H1 (cell line): ENCODE measurements around the gene PLXND1. TPM values are rescaled to one million over a fixed set of nuclear protein-coding genes. Genes with fewer than 3 reads are reported as not detected.

Experiments
- CTCF ChIA-PET: fragments of 300-600 bp; sonication (Branson Sonifier 250); formaldehyde crosslinking; loops from one replicate; lab custom pipeline; 2021; ENCODE audit not compliant: partially characterized antibody; lab: Charles Lee
- POLR2A ChIA-PET: fragments of 300-600 bp; sonication (Branson Sonifier 250); formaldehyde crosslinking; loops from one replicate; lab custom pipeline; 2021; ENCODE audit warnings: inconsistent platforms; ENCODE audit not compliant: partially characterized antibody; lab: Charles Lee
- DNase-seq, 2 experiments: peaks; one replicate each; pipeline versions ENCODE4 v3.0.0 to v3.0.0-alpha.2; 2010 to 2022; ENCODE audit warnings: low spot score in 2 of 2, low read depth in 1 of 2, mixed read lengths in 1 of 2
- FAIRE-seq: peaks from 2 replicates; lab custom pipeline; 2011; peaks lifted over from hg19 to GRCh38; lab: Jason Lieb, UNC
- H2AFZ ChIP-seq: 2 replicates; pipeline ENCODE4 v1.8.1; 2012; ENCODE audit warnings: low read length, inconsistent platforms
- H2AK5ac ChIP-seq: 2 replicates; pipeline ENCODE4 v1.6.1; 2013; ENCODE audit warnings: low read depth, low read length
- H2BK120ac ChIP-seq: replicated peaks from 2 replicates; pipeline ENCODE3; 2013; ENCODE audit warnings: low read depth, low read length, inconsistent platforms
- H2BK12ac ChIP-seq: 2 replicates; pipeline ENCODE4 v1.6.1; 2013; ENCODE audit warnings: low read depth, low read length
- H2BK15ac ChIP-seq: 2 replicates; pipeline ENCODE4 v1.6.1; 2013; ENCODE audit warnings: low read length
- H2BK20ac ChIP-seq: 2 replicates; pipeline ENCODE4 v1.6.1; 2013; ENCODE audit warnings: low read length
- H2BK5ac ChIP-seq: 2 replicates; pipeline ENCODE4 v1.6.1; 2013; ENCODE audit warnings: low read depth, low read length
- H3K14ac ChIP-seq: 2 replicates; pipeline ENCODE4 v1.6.1; 2013; ENCODE audit warnings: inconsistent platforms; ENCODE audit not compliant: insufficient read length
- H3K18ac ChIP-seq: 2 replicates; pipeline ENCODE4 v1.6.1; 2013; ENCODE audit warnings: low read length; ENCODE audit errors: extremely low read depth
- H3K23ac ChIP-seq: 2 replicates; pipeline ENCODE4 v1.6.1; 2013; ENCODE audit warnings: inconsistent platforms; ENCODE audit not compliant: insufficient read length
- H3K23me2 ChIP-seq: 2 replicates; pipeline ENCODE4 v1.6.1; 2013; ENCODE audit warnings: low read depth, low read length
- H3K27ac ChIP-seq: 2 replicates; pipeline ENCODE4 v1.6.1; 2011; ENCODE audit warnings: low read depth, low read length, inconsistent platforms
- H3K27me3 ChIP-seq, 4 experiments: replicated peaks in 1 of 4; 1 replicate in 1 of 4; 2 replicates in 3 of 4; pipeline versions ENCODE4 v1.6.1 to v1.8.1; 2011 to 2013; ENCODE audit warnings: low read length in 3 of 4, mild to moderate bottlenecking in 3 of 4, inconsistent platforms in 2 of 4, mixed read lengths in 2 of 4, moderate library complexity in 1 of 4; ENCODE audit not compliant: control insufficient read depth in 3 of 4, insufficient read depth in 3 of 4; ENCODE audit errors: extremely low read depth in 1 of 4
- H3K36me3 ChIP-seq, 4 experiments: 2 replicates each; pipeline versions ENCODE4 v1.6.1 to v1.8.1; 2011 to 2013; ENCODE audit warnings: mild to moderate bottlenecking in 4 of 4, low read length in 3 of 4, moderate library complexity in 2 of 4, control low read depth in 1 of 4, inconsistent platforms in 1 of 4; ENCODE audit not compliant: insufficient read depth in 4 of 4, control insufficient read depth in 2 of 4
- H3K4ac ChIP-seq: replicated peaks from 2 replicates; pipeline ENCODE3; 2013; ENCODE audit warnings: low read length, low read depth, mixed read lengths, inconsistent platforms; ENCODE audit not compliant: insufficient read length
- H3K4me1 ChIP-seq, 4 experiments: replicated peaks in 1 of 4; 1 replicate in 1 of 4; 2 replicates in 3 of 4; pipeline versions ENCODE4 v1.6.1 to v1.8.1; 2011 to 2013; ENCODE audit warnings: low read length in 3 of 4, inconsistent platforms in 2 of 4, mixed read lengths in 1 of 4; ENCODE audit not compliant: insufficient read depth in 4 of 4, control insufficient read depth in 3 of 4
- H3K4me2 ChIP-seq, 2 experiments: 2 replicates each; pipeline versions ENCODE4 v1.6.1 to v1.8.1; 2011 to 2013; ENCODE audit warnings: low read depth in 2 of 2, low read length in 2 of 2, control low read depth in 1 of 2, inconsistent platforms in 1 of 2, mild to moderate bottlenecking in 1 of 2; ENCODE audit not compliant: insufficient read depth in 1 of 2
- H3K4me3 ChIP-seq, 4 experiments: fragments of 200-600, 300-600 bp in 1 of 4; sonication (generic), shearing (Covaris generic), sonication (Bioruptor Twin) in 1 of 4; 2 replicates each; pipeline versions ENCODE4 v1.5.1 to v1.8.1; 2011 to 2016; ENCODE audit warnings: low read length in 4 of 4, low read depth in 3 of 4, control low read depth in 2 of 4, inconsistent platforms in 2 of 4, mild to moderate bottlenecking in 2 of 4, mixed read lengths in 1 of 4, moderate library complexity in 1 of 4; ENCODE audit not compliant: insufficient read depth in 2 of 4; ENCODE audit errors: extremely low read depth in 1 of 4
- H3K56ac ChIP-seq: replicated peaks from 2 replicates; pipeline ENCODE3; 2013; ENCODE audit warnings: low read depth, mild to moderate bottlenecking, mixed read lengths, low read length, inconsistent platforms; ENCODE audit not compliant: insufficient read length
- H3K79me1 ChIP-seq: 2 replicates; pipeline ENCODE4 v1.6.1; 2013; ENCODE audit warnings: low read depth, low read length, control low read depth
- H3K79me2 ChIP-seq, 2 experiments: 2 replicates each; pipeline versions ENCODE4 v1.6.1 to v1.8.1; 2012 to 2013; ENCODE audit warnings: low read length in 2 of 2, mild to moderate bottlenecking in 2 of 2, inconsistent platforms in 1 of 2; ENCODE audit not compliant: insufficient read depth in 2 of 2, control insufficient read depth in 1 of 2
- H3K9ac ChIP-seq, 4 experiments: replicated peaks in 1 of 4; 1 replicate in 1 of 4; 2 replicates in 3 of 4; pipeline versions ENCODE4 v1.6.1 to v1.8.1; 2011 to 2013; ENCODE audit warnings: low read depth in 3 of 4, low read length in 3 of 4, control low read depth in 2 of 4, mild to moderate bottlenecking in 2 of 4, moderate library complexity in 2 of 4, inconsistent platforms in 1 of 4; ENCODE audit errors: extremely low read depth in 1 of 4
- H3K9me3 ChIP-seq, 2 experiments: 2 replicates each; pipeline versions ENCODE4 v1.6.1 to v1.8.1; 2012 to 2013; ENCODE audit warnings: mild to moderate bottlenecking in 2 of 2, moderate library complexity in 2 of 2, control low read depth in 1 of 2, inconsistent platforms in 1 of 2, low read depth in 1 of 2, low read length in 1 of 2, mixed read lengths in 1 of 2; ENCODE audit not compliant: insufficient read depth in 2 of 2
- H4K20me1 ChIP-seq, 2 experiments: replicated peaks in 1 of 2; 2 replicates each; pipeline versions ENCODE3 to v1.8.1; 2011 to 2013; ENCODE audit warnings: inconsistent platforms in 2 of 2, low read length in 2 of 2, mild to moderate bottlenecking in 1 of 2; ENCODE audit not compliant: insufficient read depth in 2 of 2, control insufficient read depth in 1 of 2
- H4K5ac ChIP-seq: 2 replicates; pipeline ENCODE4 v1.6.1; 2013; ENCODE audit warnings: low read length, low read depth, mixed read lengths, inconsistent platforms; ENCODE audit not compliant: insufficient read length
- H4K8ac ChIP-seq: 2 replicates; pipeline ENCODE4 v1.8.0; 2013; ENCODE audit warnings: mild to moderate bottlenecking, moderate library complexity, low read length, inconsistent platforms; ENCODE audit not compliant: insufficient read depth; ENCODE audit errors: extremely low read depth
- H4K91ac ChIP-seq: replicated peaks from 2 replicates; pipeline ENCODE3; 2013; ENCODE audit warnings: low read length, mixed read lengths, inconsistent platforms; ENCODE audit not compliant: insufficient read length
- ASH2L ChIP-seq: fragments of 200-600, 300-600 bp; sonication (generic); IDR thresholded peaks from one replicate; pipeline ENCODE4 v1.7.1; 2017; ENCODE audit warnings: low read length
- CBX8 ChIP-seq: fragments of 300-800, 300-1000 bp; sonication (generic); IDR thresholded peaks from 2 replicates; pipeline ENCODE4 v1.7.1; 2016; ENCODE audit warnings: low read depth, low read length, borderline replicate concordance
- CHD2 ChIP-seq: IDR thresholded peaks from 2 replicates; pipeline ENCODE4 v1.6.1; 2012; ENCODE audit warnings: low read length, improper control_type of control experiment
- CTBP2 ChIP-seq: IDR thresholded peaks from 2 replicates; pipeline ENCODE4 v1.7.0; 2011; ENCODE audit warnings: borderline replicate concordance, mild to moderate bottlenecking, moderate library complexity, mixed read lengths, low read length; ENCODE audit not compliant: insufficient read depth, insufficient read length
- JUND ChIP-seq: IDR thresholded peaks from 2 replicates; pipeline ENCODE4 v1.6.1; 2011; ENCODE audit warnings: mild to moderate bottlenecking, improper control_type of control experiment, low read length
- POLR2A ChIP-seq, 2 experiments: IDR thresholded peaks; 1 replicate in 1 of 2; 2 replicates in 1 of 2; pipeline ENCODE4 v1.6.1; 2011; ENCODE audit warnings: low read depth in 2 of 2, low read length in 2 of 2, mild to moderate bottlenecking in 2 of 2; ENCODE audit errors: control extremely low read depth in 1 of 2
- RNF2 ChIP-seq: fragments of 200-900, 300-1000 bp; sonication (generic); IDR thresholded peaks from 2 replicates; pipeline ENCODE4 v1.7.1; 2016; ENCODE audit warnings: borderline replicate concordance, low read depth, mild to moderate bottlenecking, antibody characterized with exemption, low read length; ENCODE audit not compliant: poor library complexity, severe bottlenecking; ENCODE audit errors: missing control alignments
- TBP ChIP-seq: IDR thresholded peaks from 2 replicates; pipeline ENCODE4 v1.6.1; 2011; ENCODE audit warnings: low read depth, low read length, improper control_type of control experiment
- WGBS, 2 experiments: shearing (Covaris generic) in 1 of 2; methylation state at CpG; one replicate each; pipeline versions ENCODE4 v1.1.6 to v1.1.7; 2013 to 2015; ENCODE audit warnings: low lambda C conversion rate in 2 of 2, mixed read lengths in 2 of 2, inconsistent platforms in 1 of 2, low coverage in 1 of 2, missing lambda C conversion rate in 1 of 2; ENCODE audit not compliant: insufficient replicate concordance in 2 of 2, insufficient coverage in 1 of 2, insufficient read length in 1 of 2; ENCODE audit errors: extremely low coverage in 1 of 2, missing lambda C conversion rate in 1 of 2; 5-methylcytosine and 5-hydroxymethylcytosine counted together
- polyA plus RNA-seq, 7 experiments: library from polyadenylated mRNA; depleted of rRNA in 3 of 7; stranded (reverse) in 5 of 7; unstranded in 2 of 7; fragments of >200 nt in 5 of 7; fragments of 200-250 nt in 2 of 7; gene quantifications; 1 replicate in 5 of 7; 2 replicates in 1 of 7; 4 replicates in 1 of 7; pipeline versions ENCODE4 v1.2.1 to v1.2.3, GENCODE V29; 2011 to 2013; ENCODE audit warnings: missing spikeins in 2 of 7, mixed read lengths in 2 of 7
- total RNA-seq: library from RNA; stranded (reverse); fragmentation: NEBNext Ultra II Directional; extraction: Animal tissue kit (Norgen Biotek cat#: 25700); gene quantifications from 2 replicates; pipeline ENCODE4 v1.2.1, GENCODE V29; 2021

The PLXND1 gene
- total and polyA plus RNA-seq, 2 of the 8 experiments (the other 6 are each of a cell fraction or from before 2014, with no cell fraction given), result 17.7 to 66.4 TPM

DNA sequence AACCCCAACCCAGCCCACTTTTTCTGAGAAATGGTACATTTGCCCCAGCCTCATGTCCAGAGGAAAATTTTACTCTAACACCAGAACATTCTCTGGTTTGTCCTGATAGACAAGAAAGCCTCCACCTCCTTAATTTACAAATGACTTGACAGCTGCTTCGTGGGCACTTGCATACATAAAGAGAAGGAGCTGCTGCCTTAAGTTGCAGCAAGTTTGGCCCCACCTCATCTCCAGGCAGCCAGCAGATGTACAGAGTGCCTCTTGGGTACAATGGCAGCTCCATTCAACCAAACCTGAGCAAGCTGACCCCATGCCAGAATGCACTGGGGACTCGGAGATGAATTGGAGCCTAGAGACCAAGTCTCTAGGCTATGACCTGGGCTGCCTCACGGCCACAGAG, 69.7 kb downstream of the PLXND1 start:
- CTCF ChIA-PET, result interaction anchor here (1.2 kb wide), 1 partner anchor 22 kb away, joined by 3 read pairs; no protein-coding TSS in a partner anchor
- Histone ChIP-seq H4K8ac (no peak overlapping the region), H3K79me1 (no peaks in the 10 kb centered on the region), H3K4me2 (no peak overlapping the region), H3K14ac (no peak overlapping the region), H2BK15ac (no peak overlapping the region), H3K4ac (no peak overlapping the region), H2BK5ac (no peak overlapping the region), H3K23me2 (no peaks in the 10 kb centered on the region), H4K20me1 (no peaks in the 10 kb centered on the region), H2BK20ac (no peak overlapping the region), H3K27ac (no peak overlapping the region), H2BK12ac (no peak overlapping the region), H3K18ac (no peak overlapping the region), H3K4me1 (peaks cover 4 to 10% (median 6%) of the 10 kb centered on the region in 4 experiments), H2AK5ac (no peak overlapping the region), H3K27me3 (no peaks in the 10 kb centered on the region), H4K5ac (no peak overlapping the region), H3K79me2 (no peaks in the 10 kb centered on the region), H3K36me3 (no peaks in the 10 kb centered on the region), H3K9ac (no peak overlapping the region), H3K23ac (no peak overlapping the region), H3K9me3 (no peaks in the 10 kb centered on the region), H4K91ac (no peak overlapping the region), H2BK120ac (no peak overlapping the region), H3K4me3 (no peak overlapping the region), H2AFZ (0 out of 2 replicates have a peak overlapping the region, but pooled peaks have one; percentile 29), H3K56ac (no peak overlapping the region)
- POLR2A ChIA-PET, result interaction anchor here (0.9 to 1.1 kb wide), 2 partner anchors 10 to 61 kb away, joined by 5 to 8 read pairs; no protein-coding TSS in a partner anchor
- 86% methylated on average over 3 of the region's 3 CpGs; no CpG with 5 or more reads in 1 of the 2 experiments for WGBS, 2 experiments
- FAIRE-seq, result no peak
- TF ChIP-seq CHD2 (no peak), CBX8 (no peak), RNF2 (no peak), JUND (no peak), POLR2A (IDR thresholded peaks at IDR 0.05; ENCODE audit: control extremely low read depth in 1 of 2, low read depth in 2 of 2, low read length in 2 of 2) (no peak), ASH2L (no peak), CTBP2 (no peak), TBP (no peak)
- DNase-seq, result no peak
